Thymus (tissue), 11 donors: ENCODE results near the gene MYO3A. TPM values are rescaled to one million over a fixed set of nuclear protein-coding genes. Genes with fewer than 3 reads are reported as not detected.

Source experiments
- DNase-seq, 9 donors: peaks; one replicate each; pipeline ENCODE4 v3.0.0-alpha.2; 2013; ENCODE audit warnings: low spot score in 9 of 9, low read depth in 6 of 9, missing footprints in 1 of 9
- H3K27ac ChIP-seq, 2 donors: one replicate each; pipeline ENCODE4 v1.5.1; 2013; ENCODE audit warnings: control low read depth in 1 of 2, low read depth in 1 of 2, low read length in 1 of 2, mild to moderate bottlenecking in 1 of 2, moderate library complexity in 1 of 2
- H3K27me3 ChIP-seq, 2 donors: one replicate each; pipeline ENCODE4 v1.5.1; 2013; ENCODE audit warnings: low read length in 1 of 2; ENCODE audit not compliant: control insufficient read depth in 2 of 2, insufficient read depth in 1 of 2
- H3K36me3 ChIP-seq, 2 donors: one replicate each; pipeline ENCODE4 v1.5.1; 2013; ENCODE audit warnings: low read length in 1 of 2, mild to moderate bottlenecking in 1 of 2, moderate library complexity in 1 of 2; ENCODE audit not compliant: control insufficient read depth in 2 of 2, insufficient read depth in 2 of 2
- H3K4me1 ChIP-seq, 2 donors: one replicate each; pipeline ENCODE4 v1.5.1; 2013; ENCODE audit warnings: low read length in 2 of 2; ENCODE audit not compliant: control insufficient read depth in 2 of 2, insufficient read depth in 2 of 2
- H3K4me3 ChIP-seq, 2 donors: one replicate each; pipeline ENCODE4 v1.5.1; 2013; ENCODE audit warnings: low read length in 2 of 2, control low read depth in 1 of 2, mild to moderate bottlenecking in 1 of 2
- H3K9me3 ChIP-seq, 2 donors: one replicate each; pipeline ENCODE4 v1.5.1; 2013; ENCODE audit warnings: low read length in 1 of 2, mild to moderate bottlenecking in 1 of 2; ENCODE audit not compliant: control insufficient read depth in 2 of 2, insufficient read depth in 1 of 2
- WGBS: extraction: QIAGEN DNeasy Blood & Tissue Kit; methylation state at CpG from one replicate; pipeline ENCODE4 v1.1.7; 2013; 5-methylcytosine and 5-hydroxymethylcytosine counted together
- polyA plus RNA-seq: library from polyadenylated mRNA; stranded (reverse); fragments of 200-250 nt; gene quantifications from one replicate; pipeline ENCODE4 v1.2.3, GENCODE V29; 2013
- total RNA-seq: library from RNA; stranded (reverse); fragments of 120-200 nt; gene quantifications from one replicate; pipeline ENCODE4 v1.2.4, GENCODE V29; 2013
- donor health status: healthy.

MYO3A gene
- total and polyA plus RNA-seq, 2 donors = 1.0 to 3.0 TPM

DNA sequence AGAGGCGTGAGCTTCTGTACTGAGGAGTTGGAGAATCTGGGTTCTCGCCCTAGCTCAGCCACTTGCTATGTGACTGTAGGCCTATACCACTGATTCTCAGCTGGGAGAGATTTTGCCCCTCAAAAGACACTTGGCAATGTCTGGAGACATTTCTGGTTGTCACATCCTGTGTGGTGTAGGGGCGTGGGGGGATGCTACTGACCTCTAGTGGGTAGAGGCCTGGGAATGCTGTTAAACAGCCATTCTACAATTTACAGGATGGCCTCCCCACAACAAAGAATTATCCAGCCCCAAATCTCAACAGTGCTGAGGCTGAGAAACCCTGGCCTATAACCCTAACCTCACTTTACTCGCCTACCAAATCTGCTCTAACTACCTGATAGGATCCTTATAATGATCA, 223.7 kb downstream of the MYO3A start:
- whole genome bisulfite sequencing = 75% methylated on average over 4 of the region's 4 CpGs
- Histone ChIP-seq H3K36me3 (no peaks in the 10 kb centered on the region), H3K27me3 (no peaks in the 10 kb centered on the region), H3K9me3 (no peaks in the 10 kb centered on the region), H3K4me3 (no peak overlapping the region), H3K27ac (no peak overlapping the region), H3K4me1 (no peaks in the 10 kb centered on the region)
- DNase-seq = no peak

- 86% methylated on average over 2 of the region's 2 CpGs for WGBS
- Histone ChIP-seq H3K36me3 (no peaks in the 10 kb centered on the region), H3K4me3 (no peak overlapping the region), H3K4me1 (no peaks in the 10 kb centered on the region), H3K27ac (no peak overlapping the region), H3K27me3 (no peaks in the 10 kb centered on the region), H3K9me3 (no peaks in the 10 kb centered on the region)
- DNase-seq = no peak
These were observed 235.4 kb downstream of the MYO3A start for GRCh38 chr10:26169466-26169865.

DNA sequence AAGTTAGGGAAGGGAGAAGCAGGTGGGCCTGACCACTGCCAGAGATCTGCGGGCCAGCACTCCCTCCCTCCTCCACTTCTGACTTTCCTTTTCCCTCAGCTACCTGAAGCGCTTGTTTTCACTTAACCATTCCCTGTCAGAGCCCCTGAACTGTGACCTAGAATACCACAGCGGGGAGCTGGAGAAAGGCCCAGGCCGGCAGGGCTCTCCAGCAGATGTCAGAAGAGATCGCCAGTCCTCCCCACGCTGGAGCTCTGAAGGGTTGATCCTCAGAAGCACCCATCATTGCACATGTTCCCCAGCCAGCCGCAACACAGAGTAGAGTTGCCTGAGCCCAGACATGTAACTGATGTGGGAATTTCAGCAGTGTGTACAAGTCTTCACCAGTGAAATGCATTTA, 238.1 kb downstream of the MYO3A start:
- 76% methylated on average over 7 of the region's 7 CpGs for WGBS
- Histone ChIP-seq H3K36me3 (no peaks in the 10 kb centered on the region), H3K4me3 (no peak overlapping the region)

DNA sequence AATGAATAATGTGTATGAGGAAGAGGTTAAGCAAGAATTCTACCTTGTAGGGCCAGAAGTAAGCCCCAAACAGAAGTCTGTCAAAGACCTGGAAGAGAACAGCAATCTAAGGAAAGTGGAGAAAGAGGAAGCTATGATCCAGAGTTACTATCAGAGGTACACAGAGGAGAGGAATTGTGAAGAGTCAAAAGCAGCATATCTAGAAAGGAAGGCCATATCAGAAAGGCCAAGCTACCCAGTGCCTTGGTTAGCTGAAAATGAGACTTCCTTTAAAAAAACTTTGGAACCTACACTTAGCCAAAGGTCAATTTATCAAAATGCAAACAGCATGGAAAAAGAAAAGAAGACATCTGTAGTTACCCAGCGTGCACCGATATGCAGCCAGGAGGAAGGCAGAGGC, 239.8 kb downstream of the MYO3A start:
- 32% methylated on average over 2 of the region's 2 CpGs for WGBS
- Histone ChIP-seq H3K27ac (no peak overlapping the region), H3K36me3 (no peaks in the 10 kb centered on the region), H3K9me3 (no peaks in the 10 kb centered on the region), H3K4me3 (no peak overlapping the region), H3K27me3 (no peaks in the 10 kb centered on the region), H3K4me1 (no peaks in the 10 kb centered on the region)
- no peak for DNase-seq

More for the DNA sequence above, 238.1 kb downstream of the MYO3A start:
- no peak for DNase-seq
- no peaks in the 10 kb centered on the region for H3K4me1 ChIP-seq
- H3K9me3 ChIP-seq = no peaks in the 10 kb centered on the region
- H3K27ac ChIP-seq = no peak overlapping the region
- no peaks in the 10 kb centered on the region for H3K27me3 ChIP-seq

DNA sequence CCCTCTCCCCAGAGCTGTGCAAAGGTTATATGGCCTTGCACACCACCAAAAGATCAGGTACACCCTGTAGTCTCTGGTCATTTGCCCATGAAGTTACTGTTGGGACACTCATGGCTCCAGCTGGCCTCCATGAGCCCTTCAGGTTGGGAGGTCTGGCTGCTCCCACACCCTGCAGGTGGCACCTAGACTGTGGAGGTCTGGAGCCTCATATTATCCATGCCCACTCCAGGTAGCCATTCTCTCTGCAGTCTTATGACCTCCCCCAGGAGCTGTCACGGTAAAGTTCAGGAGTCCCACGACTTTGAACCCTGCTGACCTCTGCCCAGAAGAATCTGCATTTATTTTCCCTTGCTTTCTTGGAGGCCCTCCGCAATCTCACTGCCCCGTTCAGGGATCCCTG, 243.3 kb downstream of the MYO3A start:
- H3K27me3 ChIP-seq = no peaks in the 10 kb centered on the region
- WGBS = 85% methylated on average over 4 of the region's 4 CpGs
- no peak overlapping the region for H3K27ac ChIP-seq
- H3K4me1 ChIP-seq = no peaks in the 10 kb centered on the region
- H3K9me3 ChIP-seq = no peaks in the 10 kb centered on the region
- no peak for DNase-seq
- no peaks in the 10 kb centered on the region for H3K36me3 ChIP-seq
- no peak overlapping the region for H3K4me3 ChIP-seq

DNA sequence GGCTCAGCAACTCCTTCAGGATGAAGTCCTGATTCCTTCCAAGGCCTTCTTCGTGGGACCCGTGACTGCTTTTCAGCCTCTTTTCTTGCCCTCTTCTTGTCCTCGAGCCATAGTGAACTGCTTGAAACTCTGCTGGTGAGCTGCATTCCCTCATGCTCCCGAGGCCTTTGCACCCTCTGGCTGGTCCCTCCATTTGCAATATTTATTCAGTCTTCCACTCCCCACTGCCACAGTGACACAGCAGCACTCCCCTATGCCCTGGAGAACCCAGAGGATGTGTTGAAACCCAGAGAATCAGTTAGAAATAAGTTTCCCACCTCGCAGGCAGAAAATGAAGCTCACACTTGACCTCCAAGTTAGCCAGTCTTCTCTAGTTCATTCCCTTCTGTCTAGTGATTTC, 260.2 kb downstream of the MYO3A start:
- DNase-seq = no peak
- 79% methylated on average over 5 of the region's 5 CpGs for WGBS
- Histone ChIP-seq H3K27ac (no peak overlapping the region), H3K4me1 (no peaks in the 10 kb centered on the region), H3K27me3 (no peaks in the 10 kb centered on the region), H3K4me3 (no peak overlapping the region), H3K36me3 (no peaks in the 10 kb centered on the region), H3K9me3 (no peaks in the 10 kb centered on the region)

DNA sequence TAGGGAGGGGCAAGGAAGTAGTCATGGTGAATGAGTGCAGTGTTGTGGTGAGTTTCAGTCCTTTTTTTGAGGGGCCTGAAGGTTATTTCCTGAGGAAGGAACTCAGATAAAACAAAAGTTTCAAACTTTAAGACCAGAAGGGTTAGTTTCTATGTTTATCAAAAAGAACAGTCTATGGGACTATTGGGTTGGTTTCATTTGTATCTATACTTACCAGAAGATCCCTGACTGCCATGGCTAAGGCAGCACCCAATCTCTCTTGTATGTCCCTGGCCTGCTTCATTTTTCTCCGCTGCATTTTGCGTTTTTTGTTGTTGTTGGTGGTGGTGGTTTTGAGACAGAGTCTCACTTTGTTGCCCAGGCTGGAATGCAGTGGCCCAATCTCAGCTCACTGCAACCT, 263.2 kb downstream of the MYO3A start:
- Histone ChIP-seq H3K27ac (no peak overlapping the region), H3K36me3 (no peaks in the 10 kb centered on the region), H3K9me3 (no peaks in the 10 kb centered on the region), H3K4me3 (no peak overlapping the region), H3K4me1 (no peaks in the 10 kb centered on the region), H3K27me3 (no peaks in the 10 kb centered on the region)
- DNase-seq = no peak
- 95% methylated on average over 2 of the region's 2 CpGs for WGBS

GRCh38 chr10:26198119-26198518, 264.1 kb downstream of the MYO3A start:
- no peak for DNase-seq
- Histone ChIP-seq H3K4me3 (no peak overlapping the region), H3K36me3 (no peaks in the 10 kb centered on the region), H3K4me1 (no peaks in the 10 kb centered on the region), H3K27me3 (no peaks in the 10 kb centered on the region), H3K27ac (no peak overlapping the region), H3K9me3 (no peaks in the 10 kb centered on the region)
- WGBS = 91% methylated on average over 9 of the region's 9 CpGs

DNA sequence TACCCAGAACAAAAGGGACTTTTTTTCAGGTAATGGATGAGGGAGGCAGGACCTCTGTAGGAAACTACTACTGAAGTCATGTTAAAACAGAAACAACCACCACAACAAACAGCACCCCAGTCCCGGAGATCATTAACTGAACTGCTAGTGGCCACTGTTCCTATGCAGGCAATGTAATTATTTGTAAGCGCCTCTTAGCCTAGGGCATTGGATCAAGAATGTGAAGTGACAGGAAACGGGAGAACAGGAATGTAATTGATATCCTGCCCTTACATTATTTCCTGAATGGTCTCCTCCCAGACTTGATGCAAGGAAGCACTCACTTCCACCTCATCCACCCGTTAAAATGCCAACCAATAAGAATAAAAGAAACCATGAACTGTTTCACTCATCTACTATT, 265.8 kb downstream of the MYO3A start:
- Histone ChIP-seq H3K27me3 (no peaks in the 10 kb centered on the region), H3K36me3 (no peaks in the 10 kb centered on the region), H3K9me3 (no peaks in the 10 kb centered on the region), H3K4me1 (no peaks in the 10 kb centered on the region), H3K27ac (no peak overlapping the region), H3K4me3 (no peak overlapping the region)
- WGBS = 57% methylated on average over 4 of the region's 4 CpGs
- DNase-seq = no peak

DNA sequence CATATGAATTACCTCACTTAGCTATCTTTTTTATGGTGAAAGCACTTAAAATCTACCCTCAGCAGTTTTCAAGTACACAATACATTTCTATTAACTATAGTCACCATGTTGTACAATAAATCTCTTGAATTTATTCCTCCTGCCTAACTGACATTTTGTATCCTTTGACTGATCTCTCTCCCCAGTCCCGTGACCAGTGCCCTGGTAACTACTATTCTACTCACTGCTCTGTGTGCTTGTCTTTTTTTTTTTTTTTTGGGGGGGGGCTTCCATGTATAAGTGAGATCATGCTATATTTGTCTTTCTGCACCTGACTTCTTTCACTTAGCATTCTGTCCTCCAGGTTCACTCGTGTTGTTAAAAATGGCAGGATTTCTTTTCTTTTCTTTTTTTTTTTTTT, 271.2 kb downstream of the MYO3A start:
- WGBS = 67% methylated on average over 2 of the region's 2 CpGs
- H3K36me3 ChIP-seq = no peaks in the 10 kb centered on the region
- H3K27me3 ChIP-seq = peaks cover 0 to 12% of the 10 kb centered on the region in 2 donors
- H3K4me1 ChIP-seq = no peaks in the 10 kb centered on the region
- H3K4me3 ChIP-seq = no peak overlapping the region
- no peak for DNase-seq
- no peak overlapping the region for H3K27ac ChIP-seq
- no peaks in the 10 kb centered on the region for H3K9me3 ChIP-seq
